NCI-H748 (cell line): Measurements from ENCODE around the gene TTLL6.
"Not testable (repeated sequence)": the region's sequence is repeated elsewhere in the genome, so short reads cannot be mapped to it uniquely, and the experiment has no call there.

Source experiments
- DNase-seq: peaks from one replicate; lab custom pipeline; 2025; ENCODE audit not compliant: unreplicated experiment; lab: John Stamatoyannopoulos, UW

TTLL6 gene

GRCh38 chr17:48816774-48817590, at the start of gene TTLL6:
Gene TTLL6 (minus strand): TSS chr17:48817229. CDS start chr17:48817072, 157 bp downstream.
- DNase-seq, result peak; percentile 99

- no peak for DNase-seq
Measured at GRCh38 chr17:48860456-48860855, 43.4 kb upstream of the TTLL6 start.

- no peak for DNase-seq
Measured at GRCh38 chr17:48860034-48860433, 43.0 kb upstream of the TTLL6 start.

GRCh38 chr17:48856122-48856821, 39.2 kb upstream of the TTLL6 start:
- DNase-seq, result no peak

- DNase-seq, result no peak
Measured at GRCh38 chr17:48854774-48855476, 37.9 kb upstream of the TTLL6 start.

- no peak for DNase-seq
Measured at GRCh38 chr17:48850792-48851323, 33.8 kb upstream of the TTLL6 start.

- DNase-seq, result no peak
Measured at GRCh38 chr17:48843187-48843900, 26.3 kb upstream of the TTLL6 start.

GRCh38 chr17:48842746-48843145, 25.7 kb upstream of the TTLL6 start:
- no peak for DNase-seq

- DNase-seq, result no peak
Measured at GRCh38 chr17:48841395-48841831, 24.4 kb upstream of the TTLL6 start.

- DNase-seq, result no peak
Measured at GRCh38 chr17:48840441-48840840, 23.4 kb upstream of the TTLL6 start.

GRCh38 chr17:48837458-48837857, 20.4 kb upstream of the TTLL6 start:
- not testable (repeated sequence) for DNase-seq

- no peak for DNase-seq
Measured at GRCh38 chr17:48835971-48836370, 18.9 kb upstream of the TTLL6 start.

- no peak for DNase-seq
Measured at GRCh38 chr17:48834973-48835372, 17.9 kb upstream of the TTLL6 start.

- no peak for DNase-seq
Measured at GRCh38 chr17:48831549-48831883, 14.5 kb upstream of the TTLL6 start.

GRCh38 chr17:48830840-48831548, 14.0 kb upstream of the TTLL6 start, which contains the start of gene CALCOCO2:
Gene CALCOCO2 (plus strand): TSS chr17:48831035. CDS start chr17:48841708, 10,673 bp downstream.
- peak; percentile 93 for DNase-seq

- no peak for DNase-seq
Measured at GRCh38 chr17:48825446-48826381, 8.7 kb upstream of the TTLL6 start.

GRCh38 chr17:48820936-48821335, 3.9 kb upstream of the TTLL6 start:
- DNase-seq, result peak; percentile 28

GRCh38 chr17:48819466-48819865, 2.4 kb upstream of the TTLL6 start:
- no peak for DNase-seq

GRCh38 chr17:48818361-48818841, 1.4 kb upstream of the TTLL6 start:
- DNase-seq, result no peak
